Left lung (tissue), 10 donors: ENCODE data around the gene CAMK2D. TPM values are rescaled to one million over a fixed set of nuclear protein-coding genes. Genes with fewer than 3 reads are reported as not detected.

Source experiments
- ATAC-seq: fragments of 200-7000 bp; cut with Tn5 transposase; one replicate; pipeline ENCODE4 v1.9.1; 2020; ENCODE audit warnings: moderate library complexity
- DNase-seq, 4 donors: peaks; one replicate each; pipeline ENCODE4 v3.0.0-alpha.2; 2013 to 2020
- H3K27ac ChIP-seq, 2 donors: fragments of 200-600 bp; sonication (generic) in 1 of 2; one replicate each; pipeline versions ENCODE4 v1.5.0 to v1.8.0; 2020 to 2021
- H3K27me3 ChIP-seq, 2 donors: fragments of 200-600 bp; sonication (generic) in 1 of 2; one replicate each; pipeline versions ENCODE4 v1.5.0 to v1.8.0; 2020 to 2021
- H3K36me3 ChIP-seq, 2 donors: fragments of 200-600 bp; sonication (generic) in 1 of 2; one replicate each; pipeline versions ENCODE4 v1.5.0 to v1.8.0; 2020 to 2021
- H3K4me1 ChIP-seq, 2 donors: fragments of 200-600 bp; one replicate each; pipeline ENCODE4 v1.8.0; 2021
- H3K4me3 ChIP-seq, 2 donors: fragments of 200-600 bp; sonication (generic) in 1 of 2; one replicate each; pipeline versions ENCODE4 v1.5.0 to v1.8.0; 2020 to 2021; ENCODE audit warnings: mild to moderate bottlenecking in 1 of 2
- H3K9me3 ChIP-seq, 2 donors: fragments of 200-600 bp; sonication (generic) in 1 of 2; one replicate each; pipeline versions ENCODE4 v1.5.0 to v1.8.0; 2020 to 2021
- CTCF ChIP-seq, 2 donors: fragments of 200-600 bp; sonication (generic) in 1 of 2; IDR thresholded peaks; one replicate each; pipeline versions ENCODE4 v1.5.0 to v1.8.0; 2021; ENCODE audit warnings: antibody characterized with exemption in 2 of 2
- intact Hi-C, 2 donors: fragments of 100-400 bp; cut with DNase I; formaldehyde crosslinking; loops; one replicate each; pipeline versions ENCODE4 v1.11.2 to v1.14.2; 2022
- polyA plus RNA-seq, 6 donors: library from polyadenylated mRNA; unstranded; fragments of 120-200 nt; gene quantifications; one replicate each; pipeline ENCODE4 v1.2.1, GENCODE V29; 2013; ENCODE audit not compliant: insufficient read length in 6 of 6
- total RNA-seq, 2 donors: library from RNA; stranded (reverse); fragmentation: NEBNext Ultra II Directional; extraction: Animal tissue kit (Norgen Biotek cat#: 25700); gene quantifications; one replicate each; pipeline ENCODE4 v1.2.1, GENCODE V29; 2021
- donor health status: DM: no; HTN: yes; CAD: no.
- donor health status: DM: no; HTN: no; CAD: no.

CAMK2D gene
- total and polyA plus RNA-seq, 8 donors, result 50.3 to 93.2 (median 68.4) TPM

- intact Hi-C loops, result loop anchor here in 1 of 2 donors (10.0 kb wide), 2 partner anchors 218 to 368 kb away; no protein-coding TSS in a partner anchor
- Histone ChIP-seq H3K4me3 (peak overlapping the region; percentile 64 to 79), H3K36me3 (no peaks in the 10 kb centered on the region), H3K27me3 (peaks cover 0 to 18% of the 10 kb centered on the region in 2 donors), H3K4me1 (peaks cover 0 to 29% of the 10 kb centered on the region in 2 donors), H3K27ac (peak overlapping the region; percentile 98 to 100), H3K9me3 (no peaks in the 10 kb centered on the region)
- ATAC-seq, result peak; percentile 77
- no peak for TF ChIP-seq CTCF (IDR thresholded peaks at IDR 0.05)
- DNase-seq, result peak; percentile 96 to 100 (median 99)
These were observed 869 bp upstream of the CAMK2D start for GRCh38 chr4:113762186-113763028.

- Histone ChIP-seq H3K27me3 (peaks cover 0 to 18% of the 10 kb centered on the region in 2 donors), H3K36me3 (no peaks in the 10 kb centered on the region), H3K9me3 (no peaks in the 10 kb centered on the region), H3K4me1 (peaks cover 3 to 42% of the 10 kb centered on the region in 2 donors), H3K27ac (peak overlapping the region; percentile 98 to 100), H3K4me3 (peak overlapping the region; percentile 64 to 79)
- intact Hi-C loops, result loop anchor here in 1 of 2 donors (10.0 kb wide), 2 partner anchors 216 to 366 kb away; no protein-coding TSS in a partner anchor
- DNase-seq (peak; percentile 83 to 92 (median 86)), ATAC-seq (peak; percentile 61)
- no peak for TF ChIP-seq CTCF (IDR thresholded peaks at IDR 0.05)
These were observed 531 bp downstream of the CAMK2D start for GRCh38 chr4:113760795-113761619.

- DNase-seq (peak in 3 of 4 donors; percentile 41 to 72 (median 65)), ATAC-seq (peak; percentile 27)
- H3K27ac ChIP-seq, result peak overlapping the region; percentile 98 to 100
- no peaks in the 10 kb centered on the region for H3K36me3 ChIP-seq
- intact Hi-C loops, result loop anchor here in 1 of 2 donors (10.0 kb wide), 2 partner anchors 215 to 365 kb away; no protein-coding TSS in a partner anchor
- TF ChIP-seq CTCF (IDR thresholded peaks at IDR 0.05), result no peak
- H3K27me3 ChIP-seq, result peaks cover 0 to 18% of the 10 kb centered on the region in 2 donors
- H3K4me1 ChIP-seq, result peaks cover 3 to 49% of the 10 kb centered on the region in 2 donors
- peak overlapping the region; percentile 64 to 79 for H3K4me3 ChIP-seq
- H3K9me3 ChIP-seq, result no peaks in the 10 kb centered on the region
These were observed 1.3 kb downstream of the CAMK2D start for GRCh38 chr4:113760094-113760794.

GRCh38 chr4:113759696-113760093 is 1.8 kb downstream of the CAMK2D start:
- intact Hi-C loops, result loop anchor here in 1 of 2 donors (10.0 kb wide), 2 partner anchors 215 to 365 kb away; no protein-coding TSS in a partner anchor

More at GRCh38 chr4:113759696-113760093, 1.8 kb downstream of the CAMK2D start:
- no peaks in the 10 kb centered on the region for H3K36me3 ChIP-seq
- H3K9me3 ChIP-seq, result no peaks in the 10 kb centered on the region
- TF ChIP-seq CTCF (IDR thresholded peaks at IDR 0.05), result no peak
- peaks cover 3 to 49% of the 10 kb centered on the region in 2 donors for H3K4me1 ChIP-seq
- DNase-seq (no peak), ATAC-seq (no peak)
- H3K27me3 ChIP-seq, result peaks cover 0 to 18% of the 10 kb centered on the region in 2 donors
- H3K27ac ChIP-seq, result peak overlapping the region; percentile 98 to 100
- H3K4me3 ChIP-seq, result peak overlapping the region; percentile 64 to 79
